Measurements from ENCODE around the gene GOLGA8Q.
"Not testable (repeated sequence)": the region's sequence is repeated elsewhere in the genome, so short reads cannot be mapped to it uniquely, and the experiment has no call there.

Gene GOLGA8Q, protein sequence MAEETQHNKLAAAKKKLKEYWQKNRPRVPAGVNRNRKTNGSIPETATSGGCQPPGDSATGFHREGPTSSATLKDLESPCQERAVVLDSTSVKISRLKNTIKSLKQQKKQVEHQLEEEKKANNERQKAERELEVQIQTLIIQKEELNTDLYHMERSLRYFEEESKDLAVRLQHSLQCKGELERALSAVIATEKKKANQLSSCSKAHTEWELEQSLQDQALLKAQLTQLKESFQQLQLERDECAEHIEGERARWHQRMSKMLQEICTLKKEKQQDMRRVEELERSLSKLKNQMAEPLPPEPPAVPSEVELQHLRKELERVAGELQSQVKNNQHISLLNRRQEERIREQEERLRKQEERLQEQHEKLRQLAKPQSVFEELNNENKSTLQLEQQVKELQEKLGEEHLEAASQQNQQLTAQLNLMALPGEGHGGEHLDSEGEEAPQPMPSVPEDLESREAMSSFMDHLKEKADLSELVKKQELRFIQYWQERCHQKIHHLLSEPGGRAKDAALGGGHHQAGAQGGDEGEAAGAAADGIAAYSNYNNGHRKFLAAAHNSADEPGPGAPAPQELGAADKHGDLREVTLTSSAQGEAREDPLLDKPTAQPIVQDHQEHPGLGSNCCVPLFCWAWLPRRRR

GRCh38 chr15:30551750-30552149 lies at the start of gene GOLGA8Q:
GOLGA8Q (plus strand) TSS chr15:30552050; CDS start chr15:30552078, 28 bp downstream.
- H3K36me3 Mint-ChIP-seq (ENCODE audit: low read depth); H3K27me3 Mint-ChIP-seq; H3K4me1 Mint-ChIP-seq (ENCODE audit: low read depth); DNase-seq; H3K4me3 Mint-ChIP-seq; H3K27ac Mint-ChIP-seq; H3K9me3 Mint-ChIP-seq: not testable (repeated sequence)

- H3K4me3 Mint-ChIP-seq; H3K4me1 Mint-ChIP-seq (ENCODE audit: low read depth); H3K27ac Mint-ChIP-seq; DNase-seq; H3K9me3 Mint-ChIP-seq; H3K36me3 Mint-ChIP-seq (ENCODE audit: low read depth); H3K27me3 Mint-ChIP-seq: not testable (repeated sequence)
These were observed 48.7 kb upstream of the GOLGA8Q start for GRCh38 chr15:30502904-30503781.

GRCh38 chr15:30504162-30504843 lies 47.5 kb upstream of the GOLGA8Q start:
- H3K27ac Mint-ChIP-seq; H3K4me1 Mint-ChIP-seq (ENCODE audit: low read depth); DNase-seq: not testable (repeated sequence)

DNA sequence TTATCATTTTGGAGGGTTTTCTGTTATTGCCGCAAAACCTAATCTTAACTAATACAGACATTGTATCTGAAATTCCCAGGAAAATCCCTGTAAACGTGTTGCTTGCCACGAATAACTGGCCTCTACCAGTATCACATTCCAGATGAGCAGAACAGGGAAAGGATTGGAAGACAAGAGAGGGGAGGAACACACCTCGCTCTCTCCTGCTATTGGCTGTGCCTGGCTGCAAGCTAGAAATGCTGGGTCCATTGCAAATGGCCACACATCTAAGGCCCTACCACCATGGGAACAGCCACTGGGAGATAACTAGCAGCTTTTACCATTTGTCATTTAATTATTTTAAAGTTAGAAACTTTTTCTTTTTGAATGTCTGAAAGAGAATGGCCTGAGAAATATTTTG lies 37.3 kb upstream of the GOLGA8Q start:
- H3K4me1 Mint-ChIP-seq (ENCODE audit: low read depth); H3K36me3 Mint-ChIP-seq (ENCODE audit: low read depth); H3K27me3 Mint-ChIP-seq; H3K9me3 Mint-ChIP-seq; H3K27ac Mint-ChIP-seq; DNase-seq; H3K4me3 Mint-ChIP-seq: not testable (repeated sequence)

More at GRCh38 chr15:30504162-30504843, 47.5 kb upstream of the GOLGA8Q start:
- H3K27me3 Mint-ChIP-seq; H3K36me3 Mint-ChIP-seq (ENCODE audit: low read depth); H3K4me3 Mint-ChIP-seq; H3K9me3 Mint-ChIP-seq: not testable (repeated sequence)

GRCh38 chr15:30523453-30524243 lies 28.2 kb upstream of the GOLGA8Q start:
- not testable (repeated sequence) for H3K4me1 Mint-ChIP-seq (ENCODE audit: low read depth); H3K36me3 Mint-ChIP-seq (ENCODE audit: low read depth); H3K27me3 Mint-ChIP-seq

DNA sequence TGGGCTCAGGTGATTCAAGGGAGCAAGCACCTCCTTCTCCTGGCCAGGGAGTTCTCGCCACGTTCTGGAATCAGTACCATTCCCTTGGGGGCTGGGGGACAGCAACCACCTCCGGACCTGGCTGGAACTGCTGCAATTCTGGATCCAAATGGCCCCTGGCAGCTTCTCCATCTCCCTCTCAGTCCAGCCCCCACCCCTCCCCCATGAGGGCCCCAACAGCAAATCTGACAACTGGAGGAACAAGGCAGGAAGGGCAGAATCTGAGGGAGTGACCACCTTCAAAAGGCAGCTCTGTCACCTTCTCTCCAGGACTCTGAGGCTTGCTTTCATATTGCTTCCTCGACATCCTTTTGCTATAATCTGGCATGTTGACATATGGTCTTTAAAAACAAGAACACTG lies 25.9 kb upstream of the GOLGA8Q start:
- H3K9me3 Mint-ChIP-seq; H3K4me1 Mint-ChIP-seq (ENCODE audit: low read depth); H3K27me3 Mint-ChIP-seq; H3K4me3 Mint-ChIP-seq; H3K36me3 Mint-ChIP-seq (ENCODE audit: low read depth); H3K27ac Mint-ChIP-seq; DNase-seq: not testable (repeated sequence)

More at GRCh38 chr15:30523453-30524243, 28.2 kb upstream of the GOLGA8Q start:
- not testable (repeated sequence) for H3K27ac Mint-ChIP-seq, H3K9me3 Mint-ChIP-seq, H3K4me3 Mint-ChIP-seq, DNase-seq

GRCh38 chr15:30529049-30529448 lies 22.8 kb upstream of the GOLGA8Q start:
- DNase-seq; H3K27me3 Mint-ChIP-seq; H3K27ac Mint-ChIP-seq; H3K4me1 Mint-ChIP-seq (ENCODE audit: low read depth); H3K4me3 Mint-ChIP-seq; H3K36me3 Mint-ChIP-seq (ENCODE audit: low read depth); H3K9me3 Mint-ChIP-seq: not testable (repeated sequence)

DNA sequence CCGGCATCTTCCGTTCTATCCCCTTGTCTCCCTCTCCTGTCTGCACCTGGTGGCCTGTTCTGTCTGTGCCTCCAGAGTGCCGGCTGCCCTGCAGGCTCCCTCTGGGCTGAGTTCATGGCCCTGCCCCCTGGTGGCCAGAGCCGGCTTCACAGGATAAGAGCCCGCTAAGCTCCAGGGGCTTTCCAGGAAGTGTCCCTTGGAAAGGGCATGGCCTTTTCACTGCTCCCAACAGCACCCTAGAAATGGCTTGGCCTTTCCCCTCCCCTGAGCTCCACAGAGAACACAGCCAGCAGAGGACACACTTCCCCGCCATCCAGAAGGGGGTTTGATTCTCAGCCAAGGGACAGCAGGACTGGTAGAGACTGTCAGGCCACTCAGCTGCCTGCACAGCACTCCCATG lies 15.1 kb downstream of the GOLGA8Q start:
- H3K4me3 Mint-ChIP-seq, DNase-seq, H3K27ac Mint-ChIP-seq: not testable (repeated sequence)

DNA sequence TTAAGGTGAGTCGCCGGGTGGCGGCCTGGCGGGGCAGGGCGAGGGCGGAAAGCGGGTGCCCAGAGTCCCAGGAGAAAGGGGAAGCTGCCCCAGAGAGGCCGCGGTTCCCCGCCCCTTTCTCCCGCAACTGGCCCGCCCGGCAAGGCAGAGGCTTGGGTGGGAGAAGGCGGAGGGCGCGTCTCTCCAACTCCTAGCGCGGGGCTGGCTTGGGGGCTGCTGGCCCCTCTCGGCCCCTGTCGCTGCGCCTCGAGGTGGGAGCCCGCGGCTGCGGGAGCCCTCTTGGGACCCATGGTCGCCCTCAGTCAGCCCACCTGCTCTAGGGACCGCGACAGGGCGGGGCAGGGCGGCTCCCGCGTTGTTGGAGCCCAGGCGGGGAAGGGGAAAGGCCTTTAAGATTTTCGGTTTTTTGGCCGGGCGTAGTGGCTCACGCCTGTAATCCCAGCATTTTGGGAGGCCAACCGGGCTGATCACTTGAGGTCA lies 21.2 kb downstream of the GOLGA8Q start:
- not testable (repeated sequence) for H3K4me3 Mint-ChIP-seq; H3K27me3 Mint-ChIP-seq; H3K9me3 Mint-ChIP-seq; H3K36me3 Mint-ChIP-seq (ENCODE audit: low read depth); H3K4me1 Mint-ChIP-seq (ENCODE audit: low read depth); H3K27ac Mint-ChIP-seq; DNase-seq

More for the DNA sequence above, 15.1 kb downstream of the GOLGA8Q start:
- H3K9me3 Mint-ChIP-seq; H3K36me3 Mint-ChIP-seq (ENCODE audit: low read depth); H3K4me1 Mint-ChIP-seq (ENCODE audit: low read depth); H3K27me3 Mint-ChIP-seq: not testable (repeated sequence)

DNA sequence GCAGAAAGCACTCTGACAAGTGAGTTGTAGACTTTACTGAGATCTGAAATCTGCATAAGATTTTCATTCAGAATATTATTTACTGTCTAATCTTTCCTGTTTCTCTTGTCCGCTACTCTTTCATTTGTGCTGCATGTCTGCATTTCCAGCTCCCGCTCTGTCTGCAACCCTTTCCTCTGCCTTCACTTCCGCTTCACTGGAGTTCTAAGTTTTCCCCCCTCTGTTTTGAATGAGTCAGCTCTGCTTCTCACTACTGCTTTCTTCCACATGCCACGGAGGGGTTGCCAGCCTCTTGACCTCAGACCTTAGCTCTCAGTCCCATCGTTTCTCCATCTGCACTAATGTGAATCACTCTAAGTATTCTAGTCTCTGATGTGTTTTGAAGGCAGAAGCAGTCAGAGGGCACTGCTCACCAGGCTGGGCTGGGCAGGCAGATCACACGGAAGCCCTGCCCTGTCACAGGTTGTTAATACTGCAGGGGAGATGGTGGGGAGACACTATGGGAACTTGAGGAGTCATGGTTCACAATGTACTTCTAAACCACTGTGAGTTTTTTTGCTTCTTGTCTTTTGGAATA lies 27.6 kb downstream of the GOLGA8Q start:
- not testable (repeated sequence) for H3K27ac Mint-ChIP-seq; H3K4me1 Mint-ChIP-seq (ENCODE audit: low read depth); H3K9me3 Mint-ChIP-seq; H3K36me3 Mint-ChIP-seq (ENCODE audit: low read depth); H3K27me3 Mint-ChIP-seq; DNase-seq; H3K4me3 Mint-ChIP-seq

- H3K9me3 Mint-ChIP-seq; DNase-seq; H3K27ac Mint-ChIP-seq; H3K27me3 Mint-ChIP-seq; H3K4me1 Mint-ChIP-seq (ENCODE audit: low read depth); H3K4me3 Mint-ChIP-seq; H3K36me3 Mint-ChIP-seq (ENCODE audit: low read depth): not testable (repeated sequence)
These were observed 28.9 kb downstream of the GOLGA8Q start for GRCh38 chr15:30580716-30581115.

- H3K36me3 Mint-ChIP-seq (ENCODE audit: low read depth); H3K27ac Mint-ChIP-seq; H3K4me3 Mint-ChIP-seq; H3K4me1 Mint-ChIP-seq (ENCODE audit: low read depth); DNase-seq; H3K27me3 Mint-ChIP-seq; H3K9me3 Mint-ChIP-seq: not testable (repeated sequence)
These were observed 47.1 kb downstream of the GOLGA8Q start for GRCh38 chr15:30598953-30599352.

GRCh38 chr15:30603796-30604195 lies 51.9 kb downstream of the GOLGA8Q start, which contains the start of gene GOLGA8H:
GOLGA8H (plus strand) TSS chr15:30604028; CDS start chr15:30604126, 98 bp downstream.
- H3K4me3 Mint-ChIP-seq; DNase-seq; H3K27ac Mint-ChIP-seq; H3K4me1 Mint-ChIP-seq (ENCODE audit: low read depth); H3K27me3 Mint-ChIP-seq; H3K36me3 Mint-ChIP-seq (ENCODE audit: low read depth); H3K9me3 Mint-ChIP-seq: not testable (repeated sequence)
